ENCODE results near the gene THSD1.

GRCh38 chr13:52366291-52366690 lies 39.7 kb downstream of the THSD1 start:
- no peak for TF ChIP-seq CTCF (IDR thresholded peaks at IDR 0.05)
- no peak for TF ChIP-seq POLR2A (IDR thresholded peaks at IDR 0.05)
